GM23338 (cell line): Measurements from ENCODE around the gene EVI5.

Experiments
- CREB1 ChIP-seq: fragments of 250-450 bp; sonication (Bioruptor Pico); IDR thresholded peaks from 2 replicates; pipeline ENCODE4 v1.5.0; 2020; ENCODE audit warnings: low read depth, mild to moderate bottlenecking, moderate library complexity
- CTCF ChIP-seq, 2 experiments: fragments of 200-600 bp in 1 of 2; sonication (generic) in 1 of 2; conservative IDR thresholded peaks; 2 replicates each; pipeline versions ENCODE4 v1.5.1 to v1.6.1; 2016 to 2017; ENCODE audit warnings: antibody characterized with exemption in 2 of 2, low read depth in 2 of 2, mild to moderate bottlenecking in 2 of 2, moderate library complexity in 1 of 2
- ETS1 ChIP-seq: IDR thresholded peaks from 2 replicates; pipeline ENCODE4 v1.6.1; 2016; ENCODE audit warnings: antibody characterized with exemption
- EZH2 ChIP-seq: fragments of 200-600 bp; sonication (generic); IDR thresholded peaks from one replicate; pipeline ENCODE4 v1.8.0; 2017; ENCODE audit warnings: antibody characterized with exemption, mild to moderate bottlenecking, low read depth; ENCODE audit not compliant: unreplicated experiment
- EZH2phosphoT487 ChIP-seq: fragments of 200-600 bp; sonication (generic); IDR thresholded peaks from one replicate; pipeline ENCODE4 v1.8.1; 2018; ENCODE audit warnings: antibody characterized with exemption; ENCODE audit not compliant: unreplicated experiment
- JUNB ChIP-seq: IDR thresholded peaks from one replicate; pipeline ENCODE4 v1.6.1; 2016; ENCODE audit warnings: antibody characterized with exemption; ENCODE audit not compliant: unreplicated experiment
- NANOG ChIP-seq: IDR thresholded peaks from 2 replicates; pipeline ENCODE4 v1.6.1; 2016; ENCODE audit warnings: antibody characterized with exemption, borderline replicate concordance
- POLR2AphosphoS5 ChIP-seq: IDR thresholded peaks from 2 replicates; pipeline ENCODE4 v1.6.1; 2016; ENCODE audit warnings: antibody characterized with exemption, low read depth
- REST ChIP-seq: IDR thresholded peaks from one replicate; pipeline ENCODE4 v1.6.1; 2018; ENCODE audit warnings: antibody characterized with exemption; ENCODE audit not compliant: unreplicated experiment
- STAT1 ChIP-seq: IDR thresholded peaks from one replicate; pipeline ENCODE4 v1.6.1; 2016; ENCODE audit warnings: antibody characterized with exemption; ENCODE audit not compliant: unreplicated experiment
- ZNF114 ChIP-seq: fragments of 250-450 bp; sonication (Bioruptor Pico); IDR thresholded peaks from 2 replicates; pipeline ENCODE4 v1.5.0; 2020; ENCODE audit warnings: mild to moderate bottlenecking, moderate library complexity
- ZNF331 ChIP-seq: fragments of 250-450 bp; sonication (Bioruptor Pico); IDR thresholded peaks from 2 replicates; pipeline ENCODE4 v1.5.0; 2020; ENCODE audit warnings: low read depth, mild to moderate bottlenecking, moderate library complexity
- ZNF462 ChIP-seq: fragments of 250-450 bp; sonication (Bioruptor Pico); IDR thresholded peaks from 2 replicates; pipeline ENCODE4 v1.5.0; 2020; ENCODE audit warnings: mild to moderate bottlenecking, moderate library complexity

- TF ChIP-seq CTCF (conservative IDR thresholded peaks at IDR 0.05; ENCODE audit: low read depth in 2 of 2), result no peak
- no peak for TF ChIP-seq EZH2
- TF ChIP-seq JUNB, result no peak
- TF ChIP-seq ZNF331, result no peak
- TF ChIP-seq CREB1 (CRISPR knock-in tag), result no peak
- no peak for TF ChIP-seq POLR2AphosphoS5
- no peak for TF ChIP-seq EZH2phosphoT487
- no peak for TF ChIP-seq REST
- TF ChIP-seq ZNF462, result no peak
- TF ChIP-seq ETS1, result no peak
- no peak for TF ChIP-seq NANOG
- no peak for TF ChIP-seq ZNF114
- TF ChIP-seq STAT1, result no peak
Measured at GRCh38 chr1:92820551-92820950, 35.6 kb upstream of the EVI5 start.
